Natural killer cell (primary cell): ENCODE data around the gene EEA1. TPM values are rescaled to one million over a fixed set of nuclear protein-coding genes. Genes with fewer than 3 reads are reported as not detected.

Source experiments
- ATAC-seq, 3 donors: fragments of 150-1000 bp in 2 of 3; fragments of 200-7000 bp in 1 of 3; cut with Tn5 transposase; 1 replicate in 1 of 3; 2 replicates in 2 of 3; pipeline ENCODE4 v1.10.0; 2021; ENCODE audit warnings: mild to moderate bottlenecking in 2 of 3, moderate library complexity in 2 of 3
- DNase-seq, 2 donors: peaks; one replicate each; pipeline versions ENCODE4 v3.0.0 to v3.0.0-alpha.2; 2013 to 2021; ENCODE audit warnings: mixed read lengths in 1 of 2
- H3K27ac ChIP-seq: one replicate; pipeline ENCODE4 v1.5.1; 2013; ENCODE audit warnings: mild to moderate bottlenecking, low read length
- H3K27me3 ChIP-seq: one replicate; pipeline ENCODE4 v1.6.1; 2013; ENCODE audit warnings: low read length; ENCODE audit not compliant: control insufficient read depth, insufficient read depth
- H3K36me3 ChIP-seq: one replicate; pipeline ENCODE4 v1.6.1; 2013; ENCODE audit warnings: low read length; ENCODE audit not compliant: control insufficient read depth, insufficient read depth
- H3K4me1 ChIP-seq: one replicate; pipeline ENCODE4 v1.6.1; 2013; ENCODE audit warnings: low read length; ENCODE audit not compliant: control insufficient read depth, insufficient read depth
- H3K4me3 ChIP-seq: one replicate; pipeline ENCODE4 v1.5.1; 2013; ENCODE audit warnings: low read length
- H3K9me3 ChIP-seq: one replicate; pipeline ENCODE4 v1.6.1; 2013; ENCODE audit warnings: low read length; ENCODE audit not compliant: control insufficient read depth, insufficient read depth
- H3K27ac Mint-ChIP-seq, 2 donors: one replicate each; pipeline ENCODE4 v1.8.0; 2022; ENCODE audit warnings: mild to moderate bottlenecking in 2 of 2, mixed read lengths in 2 of 2, moderate library complexity in 1 of 2
- H3K27me3 Mint-ChIP-seq, 2 donors: one replicate each; pipeline ENCODE4 v1.8.0; 2022; ENCODE audit warnings: low read depth in 2 of 2, mixed read lengths in 2 of 2
- H3K36me3 Mint-ChIP-seq: one replicate; pipeline ENCODE4 v1.8.0; 2022; ENCODE audit warnings: mixed read lengths
- H3K4me1 Mint-ChIP-seq, 2 donors: one replicate each; pipeline ENCODE4 v1.8.0; 2022; ENCODE audit warnings: mixed read lengths in 2 of 2
- H3K4me3 Mint-ChIP-seq: one replicate; pipeline ENCODE4 v1.8.0; 2022; ENCODE audit warnings: mild to moderate bottlenecking, moderate library complexity, mixed read lengths
- H3K9me3 Mint-ChIP-seq, 2 donors: one replicate each; pipeline ENCODE4 v1.8.0; 2022; ENCODE audit warnings: mixed read lengths in 2 of 2
- WGBS: methylation state at CpG from one replicate; pipeline ENCODE4 v1.1.7; 2013; ENCODE audit warnings: missing lambda C conversion rate; ENCODE audit not compliant: insufficient coverage; 5-methylcytosine and 5-hydroxymethylcytosine counted together
- intact Hi-C: fragments of 100-400 bp; cut with micrococcal nuclease; formaldehyde crosslinking; loops from one replicate; pipeline ENCODE4 v1.14.2; 2022
- total RNA-seq, 4 donors: library from RNA; stranded (reverse); fragments of 120-200 nt in 1 of 4; gene quantifications; one replicate each; pipeline versions ENCODE4 v1.2.3 to v1.2.4, GENCODE V29; 2013 to 2022
- TF ChIP-seq, protein P1 (sequence below): fragments of 200-600 bp; IDR thresholded peaks from one replicate; pipeline ENCODE4 v1.8.0; 2022; ENCODE audit warnings: antibody characterized with exemption

Gene EEA1
- total RNA-seq, 3 donors from 2014 or later (not counting 1 experiment from before 2014, with no cell fraction given), result 15.0 to 20.0 (median 15.0) TPM

DNA sequence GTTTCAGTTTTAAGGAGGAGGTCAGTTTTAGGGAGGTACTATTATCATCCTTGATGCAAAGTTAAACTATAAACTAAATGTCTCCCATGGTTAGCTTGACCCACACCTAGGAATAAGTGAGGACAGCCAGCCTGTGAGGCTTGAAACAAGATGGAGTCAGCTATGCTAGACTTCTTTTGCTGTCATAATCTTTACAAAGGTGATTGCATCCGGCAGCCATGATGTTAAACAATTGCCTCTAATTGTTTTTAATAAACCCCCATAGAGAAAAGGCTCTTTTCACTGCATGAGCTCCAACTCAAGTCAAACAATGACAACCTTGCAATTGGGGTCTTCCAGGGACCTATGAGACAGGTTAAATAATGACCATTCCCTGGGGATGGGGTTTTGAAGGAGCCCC lies 45.7 kb upstream of the EEA1 start:
- DNase-seq, result no peak
- no peak for ATAC-seq
- Mint-ChIP-seq H3K27me3 (peaks cover 0 to 2% of the 10 kb centered on the region in 2 donors), H3K27ac (no peak overlapping the region), H3K36me3 (no peaks in the 10 kb centered on the region), H3K4me1 (no peaks in the 10 kb centered on the region), H3K4me3 (no peak overlapping the region), H3K9me3 (no peaks in the 10 kb centered on the region)
- Histone ChIP-seq H3K4me1 (no peaks in the 10 kb centered on the region), H3K27me3 (no peaks in the 10 kb centered on the region), H3K36me3 (no peaks in the 10 kb centered on the region), H3K4me3 (no peak overlapping the region), H3K27ac (no peak overlapping the region), H3K9me3 (peaks cover 5% of the 10 kb centered on the region)
- WGBS, result 100% methylated on average over 1 of the region's 1 CpG
- TF ChIP-seq, protein P1, sequence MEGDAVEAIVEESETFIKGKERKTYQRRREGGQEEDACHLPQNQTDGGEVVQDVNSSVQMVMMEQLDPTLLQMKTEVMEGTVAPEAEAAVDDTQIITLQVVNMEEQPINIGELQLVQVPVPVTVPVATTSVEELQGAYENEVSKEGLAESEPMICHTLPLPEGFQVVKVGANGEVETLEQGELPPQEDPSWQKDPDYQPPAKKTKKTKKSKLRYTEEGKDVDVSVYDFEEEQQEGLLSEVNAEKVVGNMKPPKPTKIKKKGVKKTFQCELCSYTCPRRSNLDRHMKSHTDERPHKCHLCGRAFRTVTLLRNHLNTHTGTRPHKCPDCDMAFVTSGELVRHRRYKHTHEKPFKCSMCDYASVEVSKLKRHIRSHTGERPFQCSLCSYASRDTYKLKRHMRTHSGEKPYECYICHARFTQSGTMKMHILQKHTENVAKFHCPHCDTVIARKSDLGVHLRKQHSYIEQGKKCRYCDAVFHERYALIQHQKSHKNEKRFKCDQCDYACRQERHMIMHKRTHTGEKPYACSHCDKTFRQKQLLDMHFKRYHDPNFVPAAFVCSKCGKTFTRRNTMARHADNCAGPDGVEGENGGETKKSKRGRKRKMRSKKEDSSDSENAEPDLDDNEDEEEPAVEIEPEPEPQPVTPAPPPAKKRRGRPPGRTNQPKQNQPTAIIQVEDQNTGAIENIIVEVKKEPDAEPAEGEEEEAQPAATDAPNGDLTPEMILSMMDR, result no peak
- intact Hi-C loops, result no loop called here

DNA sequence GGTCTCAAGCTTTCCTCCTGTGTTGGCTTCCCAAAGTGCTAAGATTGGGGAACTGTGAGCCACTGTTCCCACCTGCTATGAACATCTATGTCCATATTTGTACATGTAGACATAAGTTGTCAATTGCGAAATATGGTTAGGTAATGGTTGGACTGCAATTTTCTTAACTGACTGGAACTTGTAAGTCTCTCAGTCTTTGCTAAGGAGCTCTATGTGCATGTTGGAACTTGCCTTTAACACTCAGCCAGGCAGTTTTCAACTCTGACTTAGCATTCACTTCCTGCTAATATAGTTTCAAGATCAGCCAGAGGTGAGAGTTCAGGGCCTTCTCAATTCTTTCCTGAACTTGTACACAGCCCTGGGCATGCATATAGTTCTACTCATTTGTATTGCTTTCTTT lies 44.5 kb upstream of the EEA1 start:
- Histone ChIP-seq H3K36me3 (no peaks in the 10 kb centered on the region), H3K27me3 (no peaks in the 10 kb centered on the region), H3K4me3 (no peak overlapping the region), H3K4me1 (no peaks in the 10 kb centered on the region), H3K9me3 (peaks cover 5% of the 10 kb centered on the region), H3K27ac (no peak overlapping the region)
- no peak for DNase-seq
- H3K27ac Mint-ChIP-seq, result no peak overlapping the region
- no peak for ATAC-seq
- WGBS, result 86% methylated on average over 1 of the region's 1 CpG
- intact Hi-C loops, result no loop called here
- H3K36me3 Mint-ChIP-seq, result no peaks in the 10 kb centered on the region
- TF ChIP-seq, protein P1, result no peak
- no peaks in the 10 kb centered on the region for H3K9me3 Mint-ChIP-seq
- no peaks in the 10 kb centered on the region for H3K4me1 Mint-ChIP-seq
- peaks cover 0 to 2% of the 10 kb centered on the region in 2 donors for H3K27me3 Mint-ChIP-seq
- no peak overlapping the region for H3K4me3 Mint-ChIP-seq

DNA sequence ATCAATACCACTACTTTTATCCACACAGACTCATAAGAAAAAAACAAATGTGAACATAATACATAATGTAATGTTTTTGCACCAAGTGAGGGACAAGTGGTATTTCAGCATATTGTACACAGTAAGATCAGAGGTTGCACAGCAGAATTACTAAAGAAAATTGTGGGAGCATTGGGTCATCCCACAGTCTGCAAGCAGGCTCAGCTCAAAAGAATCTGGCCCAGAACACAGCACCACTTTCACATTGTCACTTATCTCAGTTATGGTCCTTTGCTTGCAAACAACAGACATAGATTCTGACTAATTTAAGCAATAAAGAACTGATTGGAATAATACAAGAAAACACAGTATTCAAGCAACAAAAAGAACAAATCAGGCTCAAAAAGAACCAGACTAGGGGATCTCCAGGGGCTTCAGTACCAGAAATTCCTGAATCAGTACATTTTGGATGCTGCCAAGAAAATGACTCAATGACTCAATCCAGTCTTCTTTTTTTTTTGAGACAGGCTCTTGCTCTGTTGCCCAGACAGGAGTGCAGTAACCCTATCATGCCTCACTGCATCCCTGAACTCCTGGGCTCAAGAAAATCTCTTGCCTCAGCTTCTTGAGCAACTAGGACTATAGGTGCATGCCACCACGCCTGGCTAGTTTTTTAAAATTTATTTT lies 42.9 kb upstream of the EEA1 start:
- Histone ChIP-seq H3K27me3 (no peaks in the 10 kb centered on the region), H3K36me3 (no peaks in the 10 kb centered on the region), H3K4me1 (no peaks in the 10 kb centered on the region), H3K27ac (no peak overlapping the region), H3K9me3 (peaks cover 5% of the 10 kb centered on the region), H3K4me3 (no peak overlapping the region)
- Mint-ChIP-seq H3K9me3 (no peaks in the 10 kb centered on the region), H3K4me3 (no peak overlapping the region), H3K27ac (no peak overlapping the region), H3K4me1 (no peaks in the 10 kb centered on the region), H3K36me3 (no peaks in the 10 kb centered on the region), H3K27me3 (peaks cover 0 to 2% of the 10 kb centered on the region in 2 donors)
- no CpG with 5 or more reads among the region's 1 CpG for WGBS
- intact Hi-C loops, result no loop called here
- ATAC-seq (no peak), DNase-seq (no peak)
- TF ChIP-seq, protein P1, result no peak
